Endothelial cell of umbilical vein (primary cell): ENCODE data around the gene IL21.

Source experiments
- CTCF ChIP-seq, 2 donors: IDR thresholded peaks; 1 replicate in 1 of 2; 2 replicates in 1 of 2; pipeline ENCODE4 v1.5.1; 2011; ENCODE audit warnings: low read length in 2 of 2, mild to moderate bottlenecking in 2 of 2, moderate library complexity in 2 of 2, control low read depth in 1 of 2, inconsistent platforms in 1 of 2, low read depth in 1 of 2; ENCODE audit not compliant: insufficient read depth in 1 of 2; ENCODE audit errors: extremely low read depth in 1 of 2
- EZH2 ChIP-seq: IDR thresholded peaks from 2 replicates; pipeline ENCODE4 v1.6.1; 2012; ENCODE audit warnings: borderline replicate concordance, low read depth, mild to moderate bottlenecking, moderate library complexity, low read length, inconsistent platforms; ENCODE audit not compliant: severe bottlenecking
- FOS ChIP-seq: IDR thresholded peaks from 2 replicates; pipeline ENCODE4 v1.6.1; 2011; ENCODE audit warnings: mild to moderate bottlenecking, low read length, moderate library complexity, borderline replicate concordance; ENCODE audit not compliant: insufficient read depth
- GATA2 ChIP-seq: IDR thresholded peaks from 2 replicates; pipeline ENCODE4 v1.7.0; 2011; ENCODE audit warnings: low read depth, mild to moderate bottlenecking, moderate library complexity, mixed read lengths, low read length; ENCODE audit not compliant: insufficient read length, insufficient read depth
- MAX ChIP-seq: IDR thresholded peaks from 2 replicates; pipeline ENCODE4 v1.6.1; 2011; ENCODE audit not compliant: insufficient read depth, insufficient read length
- MYC ChIP-seq: IDR thresholded peaks from one replicate; pipeline ENCODE4 v1.6.1; 2011; ENCODE audit warnings: mild to moderate bottlenecking, low read depth, low read length
- POLR2A ChIP-seq: IDR thresholded peaks from 2 replicates; pipeline ENCODE4 v1.6.1; 2012; ENCODE audit warnings: low read depth, mild to moderate bottlenecking, control low read depth, low read length
- POLR2AphosphoS5 ChIP-seq: IDR thresholded peaks from 2 replicates; pipeline ENCODE4 v1.6.1; 2012; ENCODE audit warnings: low read depth, mild to moderate bottlenecking, control low read depth, low read length, moderate library complexity; ENCODE audit not compliant: insufficient read depth

GRCh38 chr4:122604146-122604545 lies 16.7 kb downstream of the IL21 start:
- TF ChIP-seq EZH2 = no peak
- no peak for TF ChIP-seq CTCF (IDR thresholded peaks at IDR 0.05; ENCODE audit: extremely low read depth in 1 of 2, insufficient read depth in 1 of 2, low read depth in 1 of 2, low read length in 2 of 2)
- TF ChIP-seq POLR2AphosphoS5 = no peak
- TF ChIP-seq MAX = no peak
- TF ChIP-seq GATA2 = no peak
- TF ChIP-seq POLR2A = no peak
- no peak for TF ChIP-seq FOS
- TF ChIP-seq MYC = no peak
